D721Med (cell line): ENCODE results near the gene TRIP4.
"Not testable (repeated sequence)": the region's sequence is repeated elsewhere in the genome, so short reads cannot be mapped to it uniquely, and the experiment has no call there.

Experiments
- DNase-seq: peaks from one replicate; pipeline ENCODE4 v3.0.0; 2011; ENCODE audit warnings: low spot score; ENCODE audit not compliant: insufficient read length
- FAIRE-seq: peaks from 2 replicates; lab custom pipeline; 2011; peaks lifted over from hg19 to GRCh38; lab: Jason Lieb, UNC
- TF ChIP-seq, protein P1 (sequence below): IDR thresholded peaks from 2 replicates; pipeline ENCODE4 v1.5.1; 2012; ENCODE audit warnings: mild to moderate bottlenecking, control low read depth; ENCODE audit not compliant: insufficient read depth; ENCODE audit errors: missing control alignments

Gene TRIP4

GRCh38 chr15:64483749-64484148 is 96.1 kb downstream of the TRIP4 start:
- FAIRE-seq: no peak

GRCh38 chr15:64485796-64486195 is 98.2 kb downstream of the TRIP4 start:
- TF ChIP-seq, protein P1, sequence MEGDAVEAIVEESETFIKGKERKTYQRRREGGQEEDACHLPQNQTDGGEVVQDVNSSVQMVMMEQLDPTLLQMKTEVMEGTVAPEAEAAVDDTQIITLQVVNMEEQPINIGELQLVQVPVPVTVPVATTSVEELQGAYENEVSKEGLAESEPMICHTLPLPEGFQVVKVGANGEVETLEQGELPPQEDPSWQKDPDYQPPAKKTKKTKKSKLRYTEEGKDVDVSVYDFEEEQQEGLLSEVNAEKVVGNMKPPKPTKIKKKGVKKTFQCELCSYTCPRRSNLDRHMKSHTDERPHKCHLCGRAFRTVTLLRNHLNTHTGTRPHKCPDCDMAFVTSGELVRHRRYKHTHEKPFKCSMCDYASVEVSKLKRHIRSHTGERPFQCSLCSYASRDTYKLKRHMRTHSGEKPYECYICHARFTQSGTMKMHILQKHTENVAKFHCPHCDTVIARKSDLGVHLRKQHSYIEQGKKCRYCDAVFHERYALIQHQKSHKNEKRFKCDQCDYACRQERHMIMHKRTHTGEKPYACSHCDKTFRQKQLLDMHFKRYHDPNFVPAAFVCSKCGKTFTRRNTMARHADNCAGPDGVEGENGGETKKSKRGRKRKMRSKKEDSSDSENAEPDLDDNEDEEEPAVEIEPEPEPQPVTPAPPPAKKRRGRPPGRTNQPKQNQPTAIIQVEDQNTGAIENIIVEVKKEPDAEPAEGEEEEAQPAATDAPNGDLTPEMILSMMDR: no peak
- FAIRE-seq (no peak), DNase-seq (no peak)

More at GRCh38 chr15:64483749-64484148, 96.1 kb downstream of the TRIP4 start:
- TF ChIP-seq, protein P1: no peak
- DNase-seq: no peak

- no peak for DNase-seq
- peak; percentile 53 for FAIRE-seq
- TF ChIP-seq, protein P1: no peak
These were observed 103.1 kb downstream of the TRIP4 start for GRCh38 chr15:64490598-64491259.

DNA sequence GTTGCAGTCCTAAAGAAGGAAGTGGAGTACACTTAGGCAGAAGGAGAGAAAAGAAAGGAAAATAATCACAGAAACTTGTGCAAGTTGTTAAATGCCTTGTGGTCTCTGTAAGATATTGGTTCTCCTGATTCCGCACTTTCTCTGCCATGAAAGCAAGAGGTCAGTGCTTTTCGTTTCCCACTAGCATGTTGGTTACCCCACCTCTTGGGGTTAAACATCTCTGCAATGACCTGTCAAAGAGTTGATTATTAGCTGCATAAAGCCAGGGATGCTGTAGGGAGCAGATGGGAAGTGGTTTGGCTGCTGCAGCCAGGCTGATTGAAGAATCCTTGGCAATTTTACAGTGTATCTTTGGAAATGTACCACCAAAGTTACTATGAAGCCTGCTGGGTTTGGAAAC is 106.0 kb downstream of the TRIP4 start:
- FAIRE-seq (no peak), DNase-seq (no peak)
- TF ChIP-seq, protein P1: no peak

- not testable (repeated sequence) for FAIRE-seq, DNase-seq
These were observed 108.3 kb downstream of the TRIP4 start for GRCh38 chr15:64495968-64496367.

- FAIRE-seq (no peak), DNase-seq (no peak)
- TF ChIP-seq, protein P1: no peak
These were observed 113.2 kb downstream of the TRIP4 start for GRCh38 chr15:64500695-64501395.

DNA sequence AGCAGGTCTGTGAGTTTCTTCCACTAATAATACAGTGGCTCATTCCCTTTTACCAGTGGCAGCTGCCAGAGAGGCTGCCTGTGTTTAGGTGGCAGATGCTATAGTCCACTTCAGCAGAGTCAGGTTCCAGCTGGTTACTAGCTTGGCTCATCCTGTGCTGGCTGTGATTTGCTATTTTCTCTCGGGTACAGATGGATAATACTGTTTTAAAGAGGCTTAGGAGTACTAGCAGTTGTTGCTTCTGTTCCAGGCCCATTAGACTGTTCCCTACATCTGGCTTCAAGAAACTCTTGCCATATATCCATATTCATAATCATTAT is 113.7 kb downstream of the TRIP4 start:
- TF ChIP-seq, protein P1: no peak
- DNase-seq: no peak
- peak; percentile 97 for FAIRE-seq
